Measurements from ENCODE around the gene KRTAP4-7.
"Not testable (repeated sequence)": the region's sequence is repeated elsewhere in the genome, so short reads cannot be mapped to it uniquely, and the experiment has no call there.

- TF ChIP-seq CTCF, POLR2A (IDR thresholded peaks at IDR 0.05): not testable (repeated sequence)
These were observed at the start of gene KRTAP4-7 for GRCh38 chr17:41084100-41084856.

Data from testis (tissue), 2 donors.